Natural killer cell (primary cell): ENCODE results near the gene TRPC6. TPM values are rescaled to one million over a fixed set of nuclear protein-coding genes. Genes with fewer than 3 reads are reported as not detected.

Source experiments
- ATAC-seq, 3 donors: fragments of 150-1000 bp in 2 of 3; fragments of 200-7000 bp in 1 of 3; cut with Tn5 transposase; 1 replicate in 1 of 3; 2 replicates in 2 of 3; pipeline ENCODE4 v1.10.0; 2021; ENCODE audit warnings: mild to moderate bottlenecking in 2 of 3, moderate library complexity in 2 of 3
- DNase-seq, 2 donors: peaks; one replicate each; pipeline versions ENCODE4 v3.0.0 to v3.0.0-alpha.2; 2013 to 2021; ENCODE audit warnings: mixed read lengths in 1 of 2
- H3K27ac ChIP-seq: one replicate; pipeline ENCODE4 v1.5.1; 2013; ENCODE audit warnings: mild to moderate bottlenecking, low read length
- H3K27me3 ChIP-seq: one replicate; pipeline ENCODE4 v1.6.1; 2013; ENCODE audit warnings: low read length; ENCODE audit not compliant: control insufficient read depth, insufficient read depth
- H3K36me3 ChIP-seq: one replicate; pipeline ENCODE4 v1.6.1; 2013; ENCODE audit warnings: low read length; ENCODE audit not compliant: control insufficient read depth, insufficient read depth
- H3K4me1 ChIP-seq: one replicate; pipeline ENCODE4 v1.6.1; 2013; ENCODE audit warnings: low read length; ENCODE audit not compliant: control insufficient read depth, insufficient read depth
- H3K4me3 ChIP-seq: one replicate; pipeline ENCODE4 v1.5.1; 2013; ENCODE audit warnings: low read length
- H3K9me3 ChIP-seq: one replicate; pipeline ENCODE4 v1.6.1; 2013; ENCODE audit warnings: low read length; ENCODE audit not compliant: control insufficient read depth, insufficient read depth
- H3K27ac Mint-ChIP-seq, 2 donors: one replicate each; pipeline ENCODE4 v1.8.0; 2022; ENCODE audit warnings: mild to moderate bottlenecking in 2 of 2, mixed read lengths in 2 of 2, moderate library complexity in 1 of 2
- H3K27me3 Mint-ChIP-seq, 2 donors: one replicate each; pipeline ENCODE4 v1.8.0; 2022; ENCODE audit warnings: low read depth in 2 of 2, mixed read lengths in 2 of 2
- H3K36me3 Mint-ChIP-seq: one replicate; pipeline ENCODE4 v1.8.0; 2022; ENCODE audit warnings: mixed read lengths
- H3K4me1 Mint-ChIP-seq, 2 donors: one replicate each; pipeline ENCODE4 v1.8.0; 2022; ENCODE audit warnings: mixed read lengths in 2 of 2
- H3K4me3 Mint-ChIP-seq: one replicate; pipeline ENCODE4 v1.8.0; 2022; ENCODE audit warnings: mild to moderate bottlenecking, moderate library complexity, mixed read lengths
- H3K9me3 Mint-ChIP-seq, 2 donors: one replicate each; pipeline ENCODE4 v1.8.0; 2022; ENCODE audit warnings: mixed read lengths in 2 of 2
- CTCF ChIP-seq: fragments of 200-600 bp; IDR thresholded peaks from one replicate; pipeline ENCODE4 v1.8.0; 2022; ENCODE audit warnings: antibody characterized with exemption
- WGBS: methylation state at CpG from one replicate; pipeline ENCODE4 v1.1.7; 2013; ENCODE audit warnings: missing lambda C conversion rate; ENCODE audit not compliant: insufficient coverage; 5-methylcytosine and 5-hydroxymethylcytosine counted together
- intact Hi-C: fragments of 100-400 bp; cut with micrococcal nuclease; formaldehyde crosslinking; loops from one replicate; pipeline ENCODE4 v1.14.2; 2022
- total RNA-seq, 4 donors: library from RNA; stranded (reverse); fragments of 120-200 nt in 1 of 4; gene quantifications; one replicate each; pipeline versions ENCODE4 v1.2.3 to v1.2.4, GENCODE V29; 2013 to 2022

The TRPC6 gene
- total RNA-seq, 3 donors from 2014 or later (not counting 1 experiment from before 2014, with no cell fraction given): 0.09 to 0.15 TPM; not detected in 1

GRCh38 chr11:101552888-101553287, 30.9 kb downstream of the TRPC6 start:
- no peak for TF ChIP-seq CTCF
- no peaks in the 10 kb centered on the region for H3K27me3 Mint-ChIP-seq
- Histone ChIP-seq H3K4me3 (no peak overlapping the region), H3K27me3 (no peaks in the 10 kb centered on the region), H3K4me1 (no peaks in the 10 kb centered on the region), H3K9me3 (no peaks in the 10 kb centered on the region), H3K36me3 (no peaks in the 10 kb centered on the region), H3K27ac (no peak overlapping the region)
- WGBS: 6% methylated on average over 2 of the region's 2 CpGs
- DNase-seq (no peak), ATAC-seq (no peak)
- H3K36me3 Mint-ChIP-seq: no peaks in the 10 kb centered on the region
- no peak overlapping the region for H3K4me3 Mint-ChIP-seq
- no peaks in the 10 kb centered on the region for H3K4me1 Mint-ChIP-seq
- intact Hi-C loops: no loop called here
- H3K9me3 Mint-ChIP-seq: peaks cover 12 to 13% of the 10 kb centered on the region in 2 donors
- H3K27ac Mint-ChIP-seq: no peak overlapping the region

- intact Hi-C loops: no loop called here
- no peaks in the 10 kb centered on the region for H3K27me3 Mint-ChIP-seq
- no peaks in the 10 kb centered on the region for H3K36me3 Mint-ChIP-seq
- H3K9me3 Mint-ChIP-seq: peaks cover 9 to 12% of the 10 kb centered on the region in 2 donors
- no peaks in the 10 kb centered on the region for H3K36me3 ChIP-seq
- H3K4me3 Mint-ChIP-seq: no peak overlapping the region
- no peaks in the 10 kb centered on the region for H3K4me1 Mint-ChIP-seq
- H3K4me1 ChIP-seq: no peaks in the 10 kb centered on the region
- no peaks in the 10 kb centered on the region for H3K27me3 ChIP-seq
- WGBS: 86% methylated on average over 2 of the region's 2 CpGs
- H3K9me3 ChIP-seq: peaks cover 4% of the 10 kb centered on the region
- no peak overlapping the region for H3K4me3 ChIP-seq
- no peak for TF ChIP-seq CTCF
- DNase-seq (no peak), ATAC-seq (no peak)
- H3K27ac Mint-ChIP-seq: no peak overlapping the region
- no peak overlapping the region for H3K27ac ChIP-seq
These were observed 55.3 kb downstream of the TRPC6 start for GRCh38 chr11:101528541-101528940.

GRCh38 chr11:101523634-101524260, 60.1 kb downstream of the TRPC6 start:
- no peak overlapping the region for H3K4me3 Mint-ChIP-seq
- Histone ChIP-seq H3K4me3 (no peak overlapping the region), H3K27me3 (no peaks in the 10 kb centered on the region), H3K9me3 (peaks cover 7% of the 10 kb centered on the region), H3K27ac (no peak overlapping the region), H3K36me3 (no peaks in the 10 kb centered on the region), H3K4me1 (no peaks in the 10 kb centered on the region)
- no peak overlapping the region for H3K27ac Mint-ChIP-seq
- no peak for TF ChIP-seq CTCF
- intact Hi-C loops: no loop called here
- DNase-seq: no peak
- 50% methylated on average over 1 of the region's 1 CpG for WGBS
- no peaks in the 10 kb centered on the region for H3K27me3 Mint-ChIP-seq
- ATAC-seq: no peak
- no peaks in the 10 kb centered on the region for H3K36me3 Mint-ChIP-seq
- H3K9me3 Mint-ChIP-seq: peaks cover 17 to 22% of the 10 kb centered on the region in 2 donors
- no peaks in the 10 kb centered on the region for H3K4me1 Mint-ChIP-seq

- Mint-ChIP-seq H3K27me3 (no peaks in the 10 kb centered on the region), H3K4me1 (no peaks in the 10 kb centered on the region), H3K9me3 (peaks cover 20 to 24% of the 10 kb centered on the region in 2 donors), H3K36me3 (no peaks in the 10 kb centered on the region), H3K27ac (no peak overlapping the region), H3K4me3 (no peak overlapping the region)
- TF ChIP-seq CTCF: no peak
- ATAC-seq (no peak), DNase-seq (no peak)
- H3K27ac ChIP-seq: no peak overlapping the region
- H3K27me3 ChIP-seq: no peaks in the 10 kb centered on the region
- no peak overlapping the region for H3K4me3 ChIP-seq
- intact Hi-C loops: no loop called here
- no peaks in the 10 kb centered on the region for H3K36me3 ChIP-seq
- no peaks in the 10 kb centered on the region for H3K4me1 ChIP-seq
- H3K9me3 ChIP-seq: peaks cover 7% of the 10 kb centered on the region
These were observed 60.6 kb downstream of the TRPC6 start for GRCh38 chr11:101523193-101523592.
